Measurements from ENCODE around the gene RHOC. TPM values are rescaled to one million over a fixed set of nuclear protein-coding genes. Genes with fewer than 3 reads are reported as not detected.

Gene RHOC
- total RNA-seq, 2 experiments from 2014 or later: 23.1 to 43.3 TPM

DNA sequence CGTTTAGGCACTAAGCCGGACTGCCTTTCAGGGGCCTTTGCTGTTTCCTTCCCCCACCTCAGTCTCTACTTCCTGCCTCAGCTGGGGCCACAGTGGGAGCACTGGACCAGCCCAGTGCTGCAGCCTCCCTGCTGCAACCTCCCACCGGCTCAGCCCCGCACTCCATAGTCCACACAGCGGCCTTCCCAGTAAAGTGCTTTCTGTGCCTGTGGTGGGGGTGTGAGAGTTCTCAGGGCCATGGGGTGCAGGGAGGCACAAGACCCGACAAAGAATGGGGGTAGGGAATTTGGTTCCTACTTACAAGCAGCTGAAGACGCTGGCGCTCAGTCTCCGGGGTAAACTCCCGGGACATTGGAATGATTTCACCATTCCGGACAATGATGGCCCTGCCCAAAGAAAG, 4.7 kb upstream of the RHOC start:
- Histone ChIP-seq H3K36me3 (ENCODE audit: insufficient read depth, low read length) (no peaks in the 10 kb centered on the region), H3K9me2 (ENCODE audit: insufficient read depth, low read length) (no peaks in the 10 kb centered on the region), H3K27ac (ENCODE audit: low read depth, low read length, poor library complexity, severe bottlenecking) (no peak overlapping the region), H3K4me3 (ENCODE audit: low read depth, low read length, poor library complexity, severe bottlenecking) (no peak overlapping the region), H3K79me2 (ENCODE audit: insufficient read depth, low read depth, low read length) (no peaks in the 10 kb centered on the region), H3K4me2 (ENCODE audit: low read length) (no peak overlapping the region), H2AFZ (ENCODE audit: low read length) (no peak overlapping the region), H3K4me1 (ENCODE audit: insufficient read depth, low read length, poor library complexity, severe bottlenecking) (peaks cover 22% of the 10 kb centered on the region), H3K9me3 (ENCODE audit: low read length) (no peaks in the 10 kb centered on the region), H4K20me1 (ENCODE audit: insufficient read depth, low read length) (no peaks in the 10 kb centered on the region)
- DNase-seq (ENCODE audit: low spot score): no peak
- ChIA-PET POLR2A (interaction anchor here (1.6 kb wide), 1 partner anchor 320 kb away, joined by 4 read pairs; no protein-coding TSS in a partner anchor), CTCF (ENCODE audit: unreplicated experiment) (no interaction called here)
- no peak for TF ChIP-seq EZH2phosphoT487 (IDR thresholded peaks at IDR 0.05; ENCODE audit: borderline replicate concordance, low read depth, low read length)
- TF ChIP-seq, protein P1, sequence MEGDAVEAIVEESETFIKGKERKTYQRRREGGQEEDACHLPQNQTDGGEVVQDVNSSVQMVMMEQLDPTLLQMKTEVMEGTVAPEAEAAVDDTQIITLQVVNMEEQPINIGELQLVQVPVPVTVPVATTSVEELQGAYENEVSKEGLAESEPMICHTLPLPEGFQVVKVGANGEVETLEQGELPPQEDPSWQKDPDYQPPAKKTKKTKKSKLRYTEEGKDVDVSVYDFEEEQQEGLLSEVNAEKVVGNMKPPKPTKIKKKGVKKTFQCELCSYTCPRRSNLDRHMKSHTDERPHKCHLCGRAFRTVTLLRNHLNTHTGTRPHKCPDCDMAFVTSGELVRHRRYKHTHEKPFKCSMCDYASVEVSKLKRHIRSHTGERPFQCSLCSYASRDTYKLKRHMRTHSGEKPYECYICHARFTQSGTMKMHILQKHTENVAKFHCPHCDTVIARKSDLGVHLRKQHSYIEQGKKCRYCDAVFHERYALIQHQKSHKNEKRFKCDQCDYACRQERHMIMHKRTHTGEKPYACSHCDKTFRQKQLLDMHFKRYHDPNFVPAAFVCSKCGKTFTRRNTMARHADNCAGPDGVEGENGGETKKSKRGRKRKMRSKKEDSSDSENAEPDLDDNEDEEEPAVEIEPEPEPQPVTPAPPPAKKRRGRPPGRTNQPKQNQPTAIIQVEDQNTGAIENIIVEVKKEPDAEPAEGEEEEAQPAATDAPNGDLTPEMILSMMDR (conservative IDR thresholded peaks at IDR 0.05; ENCODE audit: low read length): no peak
- no TSS peak for BruUV-seq (replicated peaks)
- intact Hi-C loops (cut with micrococcal nuclease; ENCODE audit: unreplicated experiment): no loop called here

- TF ChIP-seq, protein P1 (conservative IDR thresholded peaks at IDR 0.05; ENCODE audit: low read length): no peak
- no peak for TF ChIP-seq EZH2phosphoT487 (IDR thresholded peaks at IDR 0.05; ENCODE audit: borderline replicate concordance, low read depth, low read length)
- Histone ChIP-seq H3K9me2 (ENCODE audit: insufficient read depth, low read length) (no peaks in the 10 kb centered on the region), H3K4me1 (ENCODE audit: insufficient read depth, low read length, poor library complexity, severe bottlenecking) (peaks cover 25% of the 10 kb centered on the region), H3K4me3 (ENCODE audit: low read depth, low read length, poor library complexity, severe bottlenecking) (no peak overlapping the region), H3K9me3 (ENCODE audit: low read length) (no peaks in the 10 kb centered on the region), H3K27ac (ENCODE audit: low read depth, low read length, poor library complexity, severe bottlenecking) (no peak overlapping the region), H3K4me2 (ENCODE audit: low read length) (no peak overlapping the region), H4K20me1 (ENCODE audit: insufficient read depth, low read length) (no peaks in the 10 kb centered on the region), H3K79me2 (ENCODE audit: insufficient read depth, low read depth, low read length) (no peaks in the 10 kb centered on the region), H3K36me3 (ENCODE audit: insufficient read depth, low read length) (no peaks in the 10 kb centered on the region), H2AFZ (ENCODE audit: low read length) (no peak overlapping the region)
- BruUV-seq (replicated peaks): no TSS peak
- CTCF ChIA-PET (ENCODE audit: unreplicated experiment): no interaction called here
- intact Hi-C loops (cut with micrococcal nuclease; ENCODE audit: unreplicated experiment): no loop called here
- POLR2A ChIA-PET: no interaction called here
- no peak for DNase-seq (ENCODE audit: low spot score)
These were observed 4.1 kb upstream of the RHOC start for GRCh38 chr1:112711041-112711440.

- Histone ChIP-seq H3K79me2 (ENCODE audit: insufficient read depth, low read depth, low read length) (no peaks in the 10 kb centered on the region), H2AFZ (ENCODE audit: low read length) (no peak overlapping the region), H3K9me2 (ENCODE audit: insufficient read depth, low read length) (no peaks in the 10 kb centered on the region), H3K36me3 (ENCODE audit: insufficient read depth, low read length) (no peaks in the 10 kb centered on the region), H3K4me2 (ENCODE audit: low read length) (no peak overlapping the region), H3K4me1 (ENCODE audit: insufficient read depth, low read length, poor library complexity, severe bottlenecking) (peaks cover 26% of the 10 kb centered on the region), H3K27ac (ENCODE audit: low read depth, low read length, poor library complexity, severe bottlenecking) (no peak overlapping the region), H3K9me3 (ENCODE audit: low read length) (no peaks in the 10 kb centered on the region), H3K4me3 (ENCODE audit: low read depth, low read length, poor library complexity, severe bottlenecking) (no peak overlapping the region), H4K20me1 (ENCODE audit: insufficient read depth, low read length) (no peaks in the 10 kb centered on the region)
- intact Hi-C loops (cut with micrococcal nuclease; ENCODE audit: unreplicated experiment): no loop called here
- no TSS peak for BruUV-seq (replicated peaks)
- TF ChIP-seq EZH2phosphoT487 (IDR thresholded peaks at IDR 0.05; ENCODE audit: borderline replicate concordance, low read depth, low read length): no peak
- TF ChIP-seq, protein P1 (conservative IDR thresholded peaks at IDR 0.05; ENCODE audit: low read length): no peak
- CTCF ChIA-PET (ENCODE audit: unreplicated experiment): no interaction called here
- no peak for DNase-seq (ENCODE audit: low spot score)
- POLR2A ChIA-PET: no interaction called here
These were observed 3.7 kb upstream of the RHOC start for GRCh38 chr1:112710586-112710985.

All from OCI-LY7 (cell line).